Fibroblast of upper back skin (primary cell): ENCODE results near the gene PPM1L.
"Not testable (repeated sequence)": the region's sequence is repeated elsewhere in the genome, so short reads cannot be mapped to it uniquely, and the experiment has no call there.

Experiments
- DNase-seq: peaks from one replicate; pipeline ENCODE4 v3.0.0-alpha.2; 2013

PPM1L gene

DNA sequence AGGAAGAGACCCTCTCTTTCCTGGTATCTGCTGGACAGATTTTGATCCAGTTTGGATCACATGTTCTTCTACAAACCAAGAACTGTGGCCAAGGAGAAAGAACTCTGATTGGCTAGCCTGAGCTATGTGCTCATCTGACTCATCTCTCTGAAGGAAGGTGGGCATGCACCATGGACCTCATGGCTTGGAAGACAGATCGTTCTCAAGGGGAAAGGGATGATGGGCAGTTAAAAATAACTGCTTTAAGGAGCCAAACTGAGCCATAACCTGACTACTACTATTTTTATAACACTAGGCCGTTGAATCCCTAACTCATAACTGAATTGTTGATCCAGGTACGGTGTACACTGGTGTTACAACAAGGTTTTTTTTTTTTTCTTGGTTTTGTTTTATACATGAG lies 236.7 kb downstream of the PPM1L start:
- no peak for DNase-seq

GRCh38 chr3:160996811-160997210 lies 240.8 kb downstream of the PPM1L start:
- DNase-seq = no peak

- DNase-seq = no peak
These were observed 242.6 kb downstream of the PPM1L start for GRCh38 chr3:160998581-160998980.

- DNase-seq = no peak
These were observed 243.2 kb downstream of the PPM1L start for GRCh38 chr3:160999274-160999673.

GRCh38 chr3:161008086-161008485 lies 252.1 kb downstream of the PPM1L start:
- no peak for DNase-seq

GRCh38 chr3:161010151-161010550 lies 254.1 kb downstream of the PPM1L start:
- DNase-seq = not testable (repeated sequence)

- DNase-seq = no peak
These were observed 259.1 kb downstream of the PPM1L start for GRCh38 chr3:161014843-161015749.

DNA sequence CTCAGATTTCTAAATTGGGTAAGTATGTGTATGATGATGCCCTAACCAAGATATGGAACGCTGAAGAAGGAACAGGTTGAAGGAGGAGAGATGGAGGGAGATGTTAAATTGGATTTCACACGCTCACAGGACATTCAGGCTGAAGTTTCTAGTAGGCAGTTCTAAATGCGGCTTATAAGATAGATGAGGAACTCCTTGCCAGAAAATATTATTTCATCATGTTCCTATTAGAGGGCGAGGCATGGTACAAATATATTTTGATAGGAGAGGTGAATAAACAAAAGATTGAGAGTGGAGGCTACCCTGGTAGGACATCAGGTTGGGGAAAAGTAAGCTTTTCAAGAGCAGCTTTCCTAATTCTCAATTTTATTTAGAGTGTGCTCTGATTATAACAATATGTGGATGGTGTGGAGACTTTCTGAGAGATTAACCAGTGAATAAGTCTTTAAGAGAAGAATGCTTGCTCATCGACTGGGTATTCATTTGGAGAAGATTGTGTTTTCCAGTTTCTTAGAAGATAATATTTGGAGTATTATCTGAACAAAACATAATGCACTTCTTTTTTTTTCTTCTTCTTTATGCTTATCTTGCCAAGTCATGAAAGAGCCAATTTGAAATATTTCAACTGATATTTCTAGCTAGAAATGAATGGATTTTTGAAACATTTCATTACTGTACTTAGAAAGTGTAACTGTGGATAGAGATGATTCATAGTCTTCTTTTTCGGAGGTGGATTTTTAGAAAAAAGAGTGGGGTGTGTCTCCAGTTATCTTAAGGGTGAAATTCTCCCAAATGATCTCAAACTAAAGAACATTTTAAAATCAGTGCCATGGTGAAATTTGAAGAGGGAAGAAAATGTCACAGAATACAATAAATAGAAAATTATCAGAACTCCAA lies 260.6 kb downstream of the PPM1L start:
- no peak for DNase-seq

DNA sequence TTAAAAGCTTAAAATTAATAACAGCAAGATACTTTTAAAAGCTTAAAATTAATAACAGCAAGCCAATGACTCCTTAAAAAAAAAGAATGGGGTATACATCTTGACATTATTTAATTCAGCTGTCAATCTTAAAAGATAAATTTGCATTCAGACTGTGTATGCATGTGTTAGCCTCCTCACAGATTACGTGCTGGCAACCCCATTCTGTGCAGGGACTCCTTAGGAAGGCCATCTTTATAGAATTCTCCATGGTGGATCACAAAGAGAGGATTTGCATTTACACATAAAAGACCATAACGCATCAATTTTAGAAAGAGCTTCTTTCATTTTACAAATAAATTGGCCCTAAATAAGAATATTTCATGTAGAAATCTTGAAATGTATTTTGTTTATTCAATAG lies 261.9 kb downstream of the PPM1L start:
- DNase-seq = no peak

DNA sequence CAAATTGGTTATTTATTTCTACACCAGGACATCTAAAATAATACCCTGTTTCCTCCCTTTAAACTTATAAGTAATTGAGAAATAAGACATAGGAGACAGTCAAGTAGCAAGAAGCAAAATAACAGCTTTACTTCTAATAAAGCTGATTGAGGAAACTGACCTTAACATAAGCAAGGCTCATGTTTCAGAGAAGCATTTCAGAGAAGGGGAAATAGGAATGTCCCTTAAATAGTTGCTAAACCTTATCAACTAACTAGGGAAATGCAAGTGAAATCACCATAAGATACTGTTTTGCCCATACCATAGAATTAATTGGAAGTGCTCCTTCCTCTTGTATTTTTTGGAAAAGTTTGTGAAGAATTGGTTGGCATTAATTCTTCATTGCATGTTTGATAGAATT lies 264.2 kb downstream of the PPM1L start:
- DNase-seq = no peak

DNA sequence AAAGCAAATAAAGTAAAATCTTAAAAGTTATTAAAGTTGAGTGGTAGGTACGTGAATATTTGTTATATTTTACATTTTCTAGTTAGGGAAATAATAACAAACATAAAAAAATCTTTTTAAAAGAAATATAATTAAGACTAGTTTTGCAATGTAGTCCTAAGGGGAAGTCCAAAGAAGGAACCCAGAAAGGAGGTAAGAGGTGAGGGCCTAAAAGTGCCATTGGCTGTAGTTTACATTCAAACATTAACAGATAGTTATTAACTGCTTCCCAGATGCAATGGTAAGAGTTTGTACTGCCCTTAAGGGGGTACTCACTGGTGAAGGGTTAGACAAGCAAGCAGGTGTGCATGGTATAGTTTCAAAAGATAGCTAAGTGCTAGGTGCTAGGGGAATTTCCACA lies 269.9 kb downstream of the PPM1L start:
- DNase-seq = no peak

GRCh38 chr3:161026612-161027510 lies 270.8 kb downstream of the PPM1L start:
- no peak for DNase-seq

- DNase-seq = no peak
These were observed 272.6 kb downstream of the PPM1L start for GRCh38 chr3:161028555-161029153.

DNA sequence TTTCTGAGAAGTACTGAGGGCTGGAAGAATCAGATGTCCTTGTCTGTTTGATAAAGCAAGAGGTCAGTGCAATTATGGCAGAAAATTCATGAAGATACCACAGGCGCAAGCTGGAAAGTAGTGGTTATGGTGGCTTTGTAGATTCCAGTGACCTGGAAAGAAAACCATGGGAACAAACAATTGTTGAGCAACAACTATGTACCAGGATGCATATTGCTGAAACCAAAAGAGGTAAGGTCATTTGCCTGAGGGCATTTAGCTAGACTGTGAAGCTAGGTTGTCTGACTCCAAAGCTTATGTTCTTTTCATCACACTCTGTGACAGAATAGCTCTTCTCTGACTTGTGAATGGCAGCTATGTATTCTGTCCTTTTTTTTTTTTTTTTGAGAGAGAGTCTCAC lies 275.1 kb downstream of the PPM1L start:
- DNase-seq = no peak

DNA sequence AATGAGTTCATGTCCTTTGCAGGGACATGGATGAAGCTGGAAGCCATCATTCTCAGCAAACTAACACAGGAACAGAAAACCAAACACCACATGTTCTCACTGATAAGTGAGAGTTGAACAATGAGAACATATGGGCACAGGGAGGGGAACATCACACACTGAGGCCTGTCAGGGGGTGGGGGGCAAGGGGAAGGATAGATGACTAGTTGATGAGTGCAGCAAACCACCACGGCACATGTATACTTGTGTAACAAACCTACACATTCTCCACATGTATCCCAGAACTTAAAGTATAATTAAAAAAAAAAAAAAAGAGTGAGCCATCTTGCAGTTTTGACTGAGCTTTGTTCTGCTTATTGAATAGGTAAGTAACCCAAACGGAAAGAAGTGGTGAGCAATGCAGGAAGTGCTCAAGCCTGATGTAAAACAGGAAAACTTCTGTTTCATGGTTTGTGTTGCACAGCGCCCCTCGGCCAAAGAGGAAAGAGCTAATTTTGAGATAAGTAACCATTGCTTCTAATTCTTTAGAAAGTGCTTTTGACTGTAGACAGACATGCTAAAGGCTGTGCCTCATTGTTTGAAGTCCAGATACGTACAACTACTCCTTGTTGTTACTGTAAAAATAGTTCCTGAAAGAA lies 279.0 kb downstream of the PPM1L start:
- DNase-seq = not testable (repeated sequence)

- DNase-seq = peak; percentile 58
These were observed 279.7 kb downstream of the PPM1L start for GRCh38 chr3:161035711-161036110.

DNA sequence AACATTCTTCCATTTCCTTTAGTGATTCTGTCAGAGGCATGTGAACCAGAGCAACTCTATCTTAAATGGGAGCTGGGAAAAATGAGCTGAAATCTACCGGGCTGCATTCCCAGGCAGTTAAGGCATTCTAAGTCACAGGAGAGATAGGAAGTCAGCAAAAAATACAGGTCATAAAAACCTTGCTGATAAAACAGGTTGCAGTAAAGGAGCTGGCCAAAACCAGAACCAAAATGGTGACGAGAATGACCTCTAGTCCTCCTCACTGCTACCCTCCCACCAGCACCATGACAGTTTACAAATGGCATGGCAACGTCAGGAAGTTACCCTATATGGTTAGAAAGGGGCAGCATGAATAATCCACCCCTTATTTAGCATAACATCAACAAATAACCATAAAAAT lies 282.7 kb downstream of the PPM1L start:
- peak; percentile 11 for DNase-seq

DNA sequence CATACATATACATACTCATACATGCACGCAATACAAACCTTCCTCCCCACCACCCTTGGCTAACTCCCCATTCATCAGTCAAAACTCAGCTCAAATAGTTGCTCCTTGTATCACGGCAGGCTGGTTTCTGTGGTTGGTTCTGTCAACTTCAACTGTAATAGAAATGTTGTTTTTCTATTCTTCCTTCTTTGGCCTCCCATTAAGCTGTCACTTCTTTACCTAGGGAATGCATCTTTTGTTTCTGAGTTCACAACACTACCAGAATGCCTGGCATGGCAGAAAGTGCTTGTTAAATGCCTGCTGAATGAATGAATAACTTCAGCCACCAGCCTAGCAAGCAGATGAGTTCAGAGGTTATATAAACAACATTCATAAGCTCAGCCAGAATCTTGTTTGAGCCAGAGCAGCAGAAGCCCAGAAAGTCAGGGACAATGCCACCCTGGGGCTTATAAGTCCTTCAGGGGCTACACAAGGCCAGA lies 286.0 kb downstream of the PPM1L start:
- DNase-seq = no peak

GRCh38 chr3:161043336-161044035 lies 287.5 kb downstream of the PPM1L start:
- DNase-seq = no peak

DNA sequence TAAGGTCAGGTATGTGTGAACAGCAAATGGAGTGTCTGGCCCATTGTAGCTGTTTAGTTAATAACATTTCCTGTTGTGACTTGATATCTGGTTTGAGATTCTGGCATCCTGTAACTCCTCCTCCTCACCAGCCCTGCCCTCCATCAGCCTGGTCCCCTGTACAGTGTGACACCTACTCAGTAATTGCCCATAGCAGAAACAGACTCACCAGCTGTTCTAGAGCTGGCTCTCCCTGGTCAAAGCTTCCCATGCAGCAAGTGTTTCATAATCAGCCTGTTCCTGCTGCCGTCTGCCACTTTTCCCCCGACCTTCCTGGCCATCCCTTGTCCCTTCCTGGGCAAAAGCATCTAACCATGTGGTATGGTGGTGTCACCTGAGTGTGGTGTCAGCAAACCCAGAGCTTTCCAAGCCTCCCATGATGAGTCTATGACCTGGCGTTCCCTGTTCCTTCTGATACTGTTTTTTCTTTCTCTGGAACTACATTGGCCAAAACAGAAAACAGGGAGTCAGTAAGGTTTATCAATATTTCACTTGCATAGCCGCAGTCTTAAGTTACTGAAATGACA lies 293.7 kb downstream of the PPM1L start:
- DNase-seq = no peak

- DNase-seq = no peak
These were observed 294.9 kb downstream of the PPM1L start for GRCh38 chr3:161050935-161051334.
